Activated CD4-positive, alpha-beta T cell treated with anti-CD3 and anti-CD28 coated beads for 4 hours (primary cell): ENCODE data around the gene MYOZ2.

Experiments used
- DNase-seq, 2 donors: peaks; one replicate each; pipeline ENCODE4 v3.0.0-alpha.2; 2020

MYOZ2 gene

GRCh38 chr4:119135721-119136121 lies at the start of gene MYOZ2:
TSS of gene MYOZ2 (plus strand) at chr4:119135832. CDS start at chr4:119136526, 694 bp downstream.
- DNase-seq = no peak

DNA sequence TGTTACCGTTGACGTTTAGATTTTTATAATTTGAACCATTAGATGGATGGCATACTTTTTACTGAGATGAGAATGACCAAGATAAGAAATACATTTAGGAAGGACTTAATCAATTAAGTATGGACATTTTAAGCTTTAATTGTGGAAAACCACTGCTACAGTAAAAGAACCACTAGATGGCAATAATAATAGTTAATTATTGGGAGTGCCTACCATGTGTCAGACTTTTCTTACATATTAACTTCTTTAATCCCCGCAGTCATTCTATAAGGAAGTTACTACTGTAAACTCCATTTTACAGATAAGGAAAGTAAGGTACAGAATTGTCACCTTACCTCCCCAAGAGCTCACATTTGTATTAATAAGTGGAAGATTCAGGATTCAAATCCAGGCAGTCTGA lies 48.5 kb upstream of the MYOZ2 start:
- DNase-seq = no peak

GRCh38 chr4:119087656-119088055 lies 48.0 kb upstream of the MYOZ2 start:
- DNase-seq = no peak

DNA sequence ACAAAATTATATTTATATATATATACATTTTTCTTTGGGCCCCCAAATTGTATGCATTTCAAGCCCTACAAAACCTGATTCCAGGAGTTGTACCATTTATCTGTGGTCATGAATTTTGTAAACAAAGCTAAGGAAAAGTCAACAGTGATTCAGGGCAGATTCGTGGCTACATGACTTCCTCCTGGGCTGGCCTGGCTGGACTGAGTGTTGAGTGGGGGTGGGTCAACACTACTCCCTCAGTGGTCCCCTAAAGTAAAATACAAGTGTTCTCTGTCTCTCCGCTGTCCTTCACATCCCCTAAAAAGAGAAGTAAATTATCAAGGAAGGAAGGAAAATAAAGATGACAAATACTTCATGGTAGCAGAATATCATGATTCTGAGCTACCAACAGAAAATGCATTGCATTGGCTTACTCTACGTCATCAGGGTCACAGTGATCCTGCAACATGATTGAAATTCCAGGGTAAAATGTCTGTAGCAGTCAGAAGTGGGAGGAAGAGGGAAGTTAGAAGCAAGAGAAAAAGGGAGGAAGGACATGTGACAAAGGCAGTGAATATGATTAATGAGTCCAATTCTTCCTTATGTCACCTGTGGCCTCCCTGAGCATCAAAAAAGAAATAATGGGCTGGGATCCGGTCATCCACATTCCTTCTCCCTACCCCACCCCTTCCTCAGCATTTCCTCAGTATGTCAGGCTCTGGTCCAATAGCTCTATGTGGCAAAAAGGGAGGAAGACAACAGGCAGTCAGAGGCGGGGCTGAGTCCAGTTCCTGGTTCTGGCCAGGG lies 42.4 kb upstream of the MYOZ2 start:
- DNase-seq = no peak

DNA sequence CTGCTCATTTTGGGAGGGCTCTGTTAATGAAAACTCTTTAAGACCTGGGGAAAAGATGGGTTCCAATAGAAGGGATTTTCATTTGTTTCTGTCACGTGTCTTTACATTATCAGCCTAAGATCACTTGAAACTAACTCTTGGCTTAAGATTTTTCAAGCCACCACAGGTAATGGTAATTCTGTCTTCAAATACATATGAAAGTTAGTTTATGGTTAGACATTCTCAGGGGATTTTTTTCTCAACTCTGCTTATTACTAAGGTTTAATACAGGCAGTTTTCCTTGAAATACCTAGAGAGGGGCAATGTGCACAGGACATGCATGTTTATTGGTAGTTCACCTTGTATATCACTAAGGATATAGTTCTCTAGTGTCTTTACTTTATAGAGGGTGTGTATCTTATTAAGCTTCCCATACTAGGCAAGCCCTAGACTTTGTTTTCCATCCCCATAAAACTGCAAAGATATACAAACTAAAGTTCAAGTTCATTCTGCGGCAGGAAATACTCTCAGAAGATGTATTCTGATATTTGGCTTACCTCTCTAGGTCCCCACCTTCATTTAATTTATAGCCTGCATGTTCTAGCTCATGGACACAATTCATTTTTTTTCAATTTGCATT lies 38.2 kb upstream of the MYOZ2 start:
- no peak for DNase-seq

- no peak for DNase-seq
Measured at GRCh38 chr4:119098306-119098705, 37.3 kb upstream of the MYOZ2 start.

GRCh38 chr4:119099227-119099810 lies 36.3 kb upstream of the MYOZ2 start:
- no peak for DNase-seq

- no peak for DNase-seq
Measured at GRCh38 chr4:119100655-119101054, 35.0 kb upstream of the MYOZ2 start.

DNA sequence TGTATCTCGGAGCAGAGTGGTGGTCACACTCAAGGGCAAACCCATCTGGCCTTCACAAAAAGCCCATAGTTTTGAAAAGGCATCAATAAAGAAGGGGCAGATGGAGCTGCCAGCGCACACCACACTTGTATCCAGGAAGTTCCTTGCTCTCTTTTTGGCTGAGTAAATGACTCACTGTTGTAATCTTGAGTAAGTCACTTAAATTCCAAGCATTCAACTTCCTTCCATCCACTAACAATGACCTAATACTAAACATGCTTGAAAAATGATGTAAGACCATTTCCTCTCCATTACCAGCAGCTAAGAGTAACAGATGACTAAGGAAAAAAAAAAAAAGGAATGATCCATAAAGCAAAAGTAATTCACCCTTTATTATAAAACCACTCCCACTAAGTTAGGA lies 32.4 kb upstream of the MYOZ2 start:
- DNase-seq = no peak

DNA sequence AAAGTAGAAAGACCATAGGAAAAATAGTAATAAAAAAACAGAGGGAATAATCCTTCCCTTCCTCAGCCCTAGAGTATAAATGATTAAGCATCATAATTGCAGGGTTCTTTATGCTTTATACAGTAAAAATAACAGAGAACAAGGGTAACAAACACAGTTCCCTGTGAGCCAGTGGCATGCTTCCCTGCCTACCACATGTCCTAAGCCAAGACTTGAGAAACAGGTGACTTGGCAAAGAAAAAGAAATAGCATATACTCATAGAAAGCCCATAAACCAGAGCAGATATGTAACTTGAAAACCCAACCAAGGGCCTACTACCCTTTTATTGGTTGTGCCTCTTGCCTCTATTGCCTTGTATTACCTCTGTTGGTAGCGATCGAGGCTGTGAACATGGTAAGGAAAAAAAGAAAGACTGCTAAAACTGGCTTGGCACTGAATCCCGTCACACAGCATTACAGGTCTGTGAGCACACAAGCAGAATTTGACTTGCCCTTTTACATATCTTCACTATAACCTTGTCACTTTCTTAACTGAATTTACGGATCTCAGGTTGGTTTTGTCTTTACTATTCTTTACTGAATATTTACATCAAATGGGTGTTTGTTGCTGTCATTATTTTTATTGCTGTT lies 30.9 kb upstream of the MYOZ2 start:
- DNase-seq = no peak

DNA sequence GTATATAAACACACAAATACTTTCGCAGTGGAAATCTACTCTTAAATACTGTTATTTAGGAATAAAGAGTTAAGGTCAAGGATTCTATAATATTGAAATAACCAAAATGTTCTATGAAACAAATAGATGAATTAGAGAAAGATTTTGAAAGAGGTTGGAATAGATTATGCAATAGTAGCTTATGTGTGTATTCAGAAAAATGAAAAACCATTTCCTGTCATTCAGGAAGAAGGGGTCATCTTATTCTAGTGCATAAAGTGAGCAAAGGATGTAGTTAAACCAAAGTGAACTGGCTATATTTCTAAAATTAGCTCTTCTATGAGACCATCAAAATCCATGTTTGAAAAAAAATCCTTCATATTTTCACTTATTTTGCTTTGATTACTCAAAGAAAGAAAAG lies 30.0 kb upstream of the MYOZ2 start:
- DNase-seq = no peak

DNA sequence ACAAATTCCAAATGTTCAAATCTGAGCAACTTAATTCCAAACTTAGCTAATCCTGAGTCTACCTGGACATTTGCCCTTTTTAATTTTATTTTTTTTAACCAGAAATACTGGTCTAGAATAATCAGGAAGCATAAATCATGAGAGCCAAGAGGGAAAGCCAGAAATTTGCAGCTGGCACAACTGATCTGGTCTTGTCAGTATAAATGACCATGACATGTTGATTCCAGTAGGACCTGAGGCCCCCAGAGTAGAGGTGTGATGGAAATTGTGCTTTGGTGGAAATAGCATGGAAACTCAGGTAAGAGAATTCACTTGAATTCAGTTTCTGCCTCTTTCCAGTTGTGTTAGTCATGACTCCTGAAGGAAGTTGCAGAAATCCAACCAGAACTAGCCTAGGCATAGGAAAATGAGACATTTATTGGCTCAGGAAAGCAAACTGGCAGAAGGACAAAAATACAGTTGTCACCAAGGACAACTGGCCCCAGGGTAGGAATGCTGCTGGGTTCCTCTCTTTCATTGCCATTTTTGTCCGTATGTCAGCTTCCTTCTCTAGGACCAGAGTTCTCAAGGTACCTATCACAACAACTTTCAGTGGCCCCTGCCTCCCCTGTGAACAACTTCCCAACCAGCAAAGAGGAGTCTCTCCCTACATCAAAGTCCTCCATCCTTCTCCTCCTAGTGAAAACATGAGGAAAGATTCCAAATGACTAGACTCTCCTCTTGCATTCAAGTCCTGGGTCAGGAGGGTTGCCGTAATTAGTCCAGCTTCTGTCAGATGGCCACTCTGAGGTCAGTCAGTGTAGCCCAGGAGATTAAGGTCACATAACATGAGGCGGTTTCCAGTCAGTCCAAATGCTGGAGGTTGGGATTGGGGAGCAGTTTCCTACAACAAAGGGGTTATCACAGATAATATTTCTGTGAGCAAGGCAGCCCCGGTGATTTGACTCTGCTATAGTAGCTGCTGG lies 29.3 kb upstream of the MYOZ2 start:
- DNase-seq = no peak

DNA sequence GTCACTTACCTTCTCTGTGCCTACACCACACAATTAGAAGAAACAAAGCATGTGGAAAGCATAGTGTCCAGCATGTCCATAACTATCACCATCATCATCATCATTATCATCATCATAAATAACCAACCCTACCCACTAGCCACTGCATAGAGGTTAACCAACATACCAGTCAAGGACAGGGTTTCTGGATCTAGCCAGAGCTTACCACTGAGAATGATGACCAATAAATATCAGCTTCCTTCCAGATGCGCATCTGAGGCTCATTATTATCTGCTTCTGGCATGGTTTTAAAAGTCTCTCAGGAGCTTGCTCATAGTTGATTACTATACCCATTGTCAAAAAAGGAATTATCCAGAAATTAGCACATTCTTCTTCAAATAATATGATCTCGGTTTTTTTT lies 25.5 kb upstream of the MYOZ2 start:
- DNase-seq = no peak

DNA sequence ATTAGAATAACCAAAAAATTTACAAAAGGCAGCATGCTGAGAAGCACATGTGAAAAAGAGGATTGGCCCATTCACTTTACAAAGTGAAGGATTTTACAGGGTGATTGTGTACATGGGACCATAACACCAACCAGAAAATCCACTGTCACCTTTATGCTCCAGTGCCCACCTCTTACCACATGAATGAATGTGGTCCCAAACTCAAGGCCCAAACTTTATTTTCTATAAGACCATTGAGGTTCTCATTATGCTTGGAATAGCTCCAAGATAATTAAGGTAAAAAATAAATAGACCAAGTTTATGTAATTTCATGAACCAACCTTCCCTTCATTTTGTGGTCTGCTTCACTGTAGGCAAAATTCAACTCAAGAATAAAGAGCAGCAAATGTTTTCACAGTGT lies 24.3 kb upstream of the MYOZ2 start:
- DNase-seq = no peak

- DNase-seq = no peak
Measured at GRCh38 chr4:119113033-119113655, 22.5 kb upstream of the MYOZ2 start.

DNA sequence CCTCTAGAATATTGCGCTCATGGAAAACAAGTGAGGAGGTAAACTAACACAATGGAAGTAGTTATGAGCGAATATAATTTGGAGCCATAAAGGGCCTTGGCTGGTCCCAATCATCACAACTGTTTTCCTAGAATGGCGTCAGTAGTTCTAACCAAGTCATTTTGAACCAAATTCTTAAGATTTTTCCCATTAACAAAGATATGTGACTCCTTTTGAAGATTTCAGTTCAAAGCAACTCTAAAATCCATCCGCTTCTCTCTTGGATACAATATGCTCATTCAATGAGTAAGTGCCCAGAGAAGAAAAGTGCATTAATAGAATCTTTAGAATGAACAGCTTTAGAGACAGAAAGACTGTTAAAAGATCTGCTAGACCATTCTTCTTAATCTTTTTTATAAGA lies 19.6 kb upstream of the MYOZ2 start:
- DNase-seq = no peak

DNA sequence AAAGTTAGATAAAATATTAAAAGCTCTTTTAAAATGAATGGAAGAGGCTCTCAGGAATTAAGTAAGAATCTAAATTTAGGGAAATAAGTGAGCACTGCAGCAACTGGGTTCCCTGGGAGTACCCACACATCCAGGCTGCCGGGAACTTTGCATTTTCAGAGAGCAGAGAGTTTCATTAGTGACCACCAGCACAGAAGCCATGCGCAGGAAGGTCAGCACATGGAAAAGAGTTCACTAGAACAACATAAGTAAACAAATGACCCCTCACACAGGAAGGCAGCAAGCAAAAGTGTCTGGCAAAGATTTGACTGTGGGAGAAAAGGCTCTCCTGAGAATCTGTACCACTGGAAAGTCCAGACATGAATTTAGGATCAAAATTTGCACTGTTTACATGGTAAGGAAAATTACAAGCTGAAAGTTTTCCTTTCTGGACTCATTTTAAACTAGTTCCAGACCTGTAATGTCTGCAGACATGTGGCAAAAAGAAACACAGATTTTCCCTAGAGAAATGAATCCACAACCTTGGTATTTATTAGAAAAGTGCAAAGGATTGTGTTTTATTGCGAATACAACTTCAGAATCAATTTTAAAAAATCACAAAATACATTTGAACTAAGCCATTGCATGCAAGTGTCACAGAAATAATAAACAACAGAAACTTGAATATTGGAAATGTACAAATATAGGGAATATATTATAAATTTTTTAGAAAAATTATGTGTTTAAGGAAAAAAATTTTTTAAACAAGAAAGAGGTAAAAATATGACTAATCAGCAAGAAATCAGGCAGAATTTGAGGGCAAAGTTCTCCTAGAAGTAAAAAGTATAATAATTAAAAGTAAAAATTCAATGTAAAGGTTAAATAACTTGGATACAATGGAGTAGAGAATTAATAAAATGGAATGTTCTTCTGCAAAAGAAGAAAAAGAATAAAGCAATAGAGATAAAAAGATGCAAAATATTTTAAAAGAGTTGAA lies 18.4 kb upstream of the MYOZ2 start:
- no peak for DNase-seq

GRCh38 chr4:119118397-119118796 lies 17.2 kb upstream of the MYOZ2 start:
- DNase-seq = no peak

- DNase-seq = no peak
Measured at GRCh38 chr4:119124352-119124751, 11.3 kb upstream of the MYOZ2 start.

DNA sequence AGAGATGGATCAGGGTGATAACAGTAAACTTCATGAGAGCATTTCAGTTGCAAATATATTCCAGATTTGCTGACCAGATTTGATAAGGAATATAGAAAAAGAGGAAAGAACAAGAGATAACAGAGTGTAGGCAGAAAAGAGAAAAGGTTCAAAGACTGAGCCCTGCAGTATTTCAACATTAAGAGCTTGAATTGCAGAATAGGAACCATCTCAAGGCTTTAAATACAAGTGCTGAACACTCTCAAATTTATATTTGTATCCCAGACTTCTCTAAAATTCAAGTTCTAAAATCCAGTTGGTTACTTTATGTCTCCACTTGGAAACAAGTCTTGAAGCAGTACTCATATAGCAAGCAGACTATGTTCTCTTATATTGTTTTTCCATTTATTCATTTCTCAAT lies 9.7 kb upstream of the MYOZ2 start:
- DNase-seq = no peak

GRCh38 chr4:119128148-119128547 lies 7.5 kb upstream of the MYOZ2 start:
- DNase-seq = no peak
